ENCODE measurements around the gene OSBPL1A. TPM values are rescaled to one million over a fixed set of nuclear protein-coding genes. Genes with fewer than 3 reads are reported as not detected.

OSBPL1A gene
- total and polyA plus RNA-seq, 2 of the 8 experiments (the other 6 are each of a cell fraction or from before 2014, with no cell fraction given), result 53.2 to 74.9 TPM

DNA sequence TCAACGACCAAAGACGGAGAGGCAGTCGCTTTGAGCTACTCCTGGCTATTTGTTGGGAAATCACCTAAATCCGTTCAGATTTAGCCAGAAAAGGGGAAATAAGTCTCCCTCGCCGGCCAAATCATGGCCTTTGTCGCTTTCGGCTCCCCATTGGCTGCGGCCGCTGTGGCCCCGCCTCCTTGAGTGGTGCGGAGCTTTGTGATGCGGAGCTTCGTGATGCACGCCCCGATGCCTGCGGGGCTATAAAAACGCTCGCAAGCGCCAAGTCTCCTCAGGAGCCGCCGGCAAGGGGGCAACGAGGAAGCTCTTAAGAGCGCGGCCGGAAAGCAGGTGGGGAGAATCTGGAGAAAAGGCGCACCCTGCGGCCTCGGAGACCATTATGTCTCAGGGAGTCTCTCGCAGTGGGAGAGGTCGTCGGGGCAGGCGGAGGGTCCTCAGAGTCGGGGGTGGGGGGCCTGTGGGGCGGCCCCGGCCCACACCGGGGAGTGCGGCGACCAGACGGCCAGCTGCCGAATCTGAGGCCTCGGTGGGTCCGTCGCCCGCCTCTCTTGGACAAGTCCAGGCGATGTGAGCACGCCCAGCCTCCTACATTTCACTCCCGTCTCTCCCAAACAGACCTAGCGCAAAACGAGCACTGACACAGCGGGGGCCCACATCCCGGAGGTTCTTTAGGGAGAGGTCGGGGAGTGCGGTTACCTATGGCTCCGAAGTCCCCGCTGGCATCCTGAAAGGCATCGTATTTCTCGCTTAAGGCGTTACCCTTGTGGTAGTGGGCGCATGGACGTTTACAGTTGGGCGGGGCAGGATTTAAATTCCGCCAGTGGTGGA is 258.6 kb downstream of the OSBPL1A start, which contains the start of gene CABYR (continued):
- TF ChIP-seq CHD7 (IDR thresholded peaks at IDR 0.05; ENCODE audit: insufficient replicate concordance, low read length) (no peak), ZNF274 (IDR thresholded peaks at IDR 0.05; ENCODE audit: borderline replicate concordance, extremely low read depth, low read length) (no peak), POLR2AphosphoS5 (IDR thresholded peaks at IDR 0.05; ENCODE audit: low read depth, low read length) (peak; percentile 95), CBX5 (IDR thresholded peaks at IDR 0.05; ENCODE audit: low read depth, low read length) (no peak), JUN (IDR thresholded peaks at IDR 0.05; ENCODE audit: low read depth, low read length) (no peak), ATF2 (IDR thresholded peaks at IDR 0.05; ENCODE audit: low read length) (no peak), NRF1 (IDR thresholded peaks at IDR 0.05; ENCODE audit: low read depth, low read length) (peak; percentile 10; the same call in 1 of the 2 replicates)
